Sigmoid colon (tissue), 7 donors: ENCODE data around the gene PDPK1. TPM values are rescaled to one million over a fixed set of nuclear protein-coding genes. Genes with fewer than 3 reads are reported as not detected.

Experiments used
- DNase-seq: peaks from one replicate; pipeline ENCODE4 v3.0.0-alpha.2; 2019
- H3K27ac ChIP-seq, 4 donors: fragments of 200-600 bp; sonication (generic); one replicate each; pipeline ENCODE4 v1.5.1; 2016 to 2019; ENCODE audit warnings: mild to moderate bottlenecking in 1 of 4
- H3K27me3 ChIP-seq, 3 donors: fragments of 200-600 bp; sonication (generic); one replicate each; pipeline ENCODE4 v1.5.1; 2019; ENCODE audit warnings: mild to moderate bottlenecking in 1 of 3
- H3K36me3 ChIP-seq, 4 donors: fragments of 200-600 bp; sonication (generic); one replicate each; pipeline ENCODE4 v1.5.1; 2016 to 2019
- H3K4me1 ChIP-seq, 4 donors: fragments of 200-600 bp; sonication (generic); one replicate each; pipeline ENCODE4 v1.5.1; 2017 to 2019
- H3K4me3 ChIP-seq, 4 donors: fragments of 200-600 bp; sonication (generic); one replicate each; pipeline ENCODE4 v1.5.1; 2017 to 2019; ENCODE audit warnings: mild to moderate bottlenecking in 2 of 4, moderate library complexity in 1 of 4
- H3K9me3 ChIP-seq, 4 donors: fragments of 200-600 bp in 3 of 4; sonication (generic) in 3 of 4; one replicate each; pipeline versions ENCODE4 v1.5.1 to v1.6.1; 2013 to 2019
- CTCF ChIP-seq, 4 experiments: fragments of 450-650 bp in 3 of 4; fragments of 200-600 bp in 1 of 4; IDR thresholded peaks; one replicate each; pipeline ENCODE4 v1.5.1; 2016 to 2019; ENCODE audit warnings: antibody characterized with exemption in 4 of 4, mild to moderate bottlenecking in 3 of 4, moderate library complexity in 2 of 4
- EP300 ChIP-seq, 4 donors: sonication (generic); formaldehyde crosslinking; IDR thresholded peaks; one replicate each; pipeline ENCODE4 v1.6.1; 2017; ENCODE audit warnings: antibody characterized with exemption in 4 of 4
- POLR2A ChIP-seq, 2 donors: fragments of 450-650 bp; IDR thresholded peaks; one replicate each; pipeline ENCODE4 v1.6.1; 2016; ENCODE audit warnings: antibody characterized with exemption in 2 of 2, mild to moderate bottlenecking in 2 of 2, moderate library complexity in 2 of 2
- POLR2AphosphoS5 ChIP-seq, 4 donors: sonication (generic); formaldehyde crosslinking; IDR thresholded peaks; one replicate each; pipeline ENCODE4 v1.6.1; 2017; ENCODE audit warnings: antibody characterized with exemption in 4 of 4
- WGBS, 2 donors: extraction: QIAGEN DNeasy Blood & Tissue Kit; methylation state at CpG; one replicate each; pipeline ENCODE4 v1.1.7; 2013; 5-methylcytosine and 5-hydroxymethylcytosine counted together
- intact Hi-C: fragments of 100-400 bp; cut with DNase I; formaldehyde crosslinking; loops from one replicate; pipeline ENCODE4 v1.15.1; 2023
- polyA plus RNA-seq, 3 donors: library from polyadenylated mRNA; stranded (reverse); fragments of 200-250 nt; gene quantifications; one replicate each; pipeline ENCODE4 v1.2.3, GENCODE V29; 2013
- total RNA-seq, 4 donors: library from RNA; depleted of rRNA; stranded (reverse); fragments of >200 nt; gene quantifications; one replicate each; pipeline ENCODE4 v1.1.0, GENCODE V29; 2016
- donor health status: healthy with polysubstance abuse.
- donor health status: Bipolar disorder and iron deficiency.
- donor health status: healthy.

Gene PDPK1
- total and polyA plus RNA-seq, 7 donors = 22.7 to 32.2 (median 31.0) TPM

- peak within 1 kb of the TSS; percentile 92 to 100 (median 100) for H3K4me3 ChIP-seq
- 1 to 2% methylated on average over 122 of the region's 122 CpGs for WGBS, 2 donors
- peak within 1 kb of the TSS; percentile 97 to 99 (median 98) for H3K27ac ChIP-seq
- H3K36me3 ChIP-seq = no peaks in the 10 kb centered on the region
- peak; percentile 96 for DNase-seq
- TF ChIP-seq POLR2A (IDR thresholded peaks at IDR 0.05) = peak; percentile 79 to 80
- TF ChIP-seq CTCF (IDR thresholded peaks at IDR 0.05) = no peak
- peak in 1 of 4 donors; percentile 1 for TF ChIP-seq EP300 (IDR thresholded peaks at IDR 0.05)
- TF ChIP-seq POLR2AphosphoS5 (IDR thresholded peaks at IDR 0.05) = peak; percentile 91 to 96 (median 93)
- intact Hi-C loops = loop anchor here (5.0 kb wide), 1 partner anchor 36 kb away; the partner anchor contains the start of gene TBC1D24
- H3K27me3 ChIP-seq = no peaks in the 10 kb centered on the region
- no peaks in the 10 kb centered on the region for H3K9me3 ChIP-seq
- H3K4me1 ChIP-seq = peaks cover 0 to 64% (median 61%) of the 10 kb centered on the region in 4 donors
These were observed 24.2 kb upstream of the PDPK1 start, which contains the start of gene ATP6V0C for GRCh38 chr16:2513405-2514332. TSS of gene ATP6V0C (plus strand) at chr16:2513952. CDS start at chr16:2514104, 152 bp downstream.

- Histone ChIP-seq H3K27ac (peak overlapping the region; percentile 97 to 99 (median 98)), H3K36me3 (no peaks in the 10 kb centered on the region), H3K4me3 (peak overlapping the region; percentile 92 to 100 (median 100)), H3K27me3 (no peaks in the 10 kb centered on the region), H3K4me1 (peaks cover 0 to 73% (median 69%) of the 10 kb centered on the region in 4 donors), H3K9me3 (no peaks in the 10 kb centered on the region)
- DNase-seq = peak; percentile 77
- no peak for TF ChIP-seq EP300 (IDR thresholded peaks at IDR 0.05)
- peak in 1 of 4 donors; percentile 11 for TF ChIP-seq POLR2AphosphoS5 (IDR thresholded peaks at IDR 0.05)
- intact Hi-C loops = loop anchor here (5.0 kb wide), 1 partner anchor 37 kb away; the partner anchor contains the start of gene TBC1D24
- WGBS, 2 donors = 0 to 1% methylated on average over 63 of the region's 63 CpGs
These were observed 23.3 kb upstream of the PDPK1 start for GRCh38 chr16:2514333-2515179.

- H3K36me3 ChIP-seq = no peaks in the 10 kb centered on the region
- peaks cover 0 to 77% (median 73%) of the 10 kb centered on the region in 4 donors for H3K4me1 ChIP-seq
- no peaks in the 10 kb centered on the region for H3K9me3 ChIP-seq
- H3K27ac ChIP-seq = peak overlapping the region; percentile 97 to 99 (median 98)
- WGBS, 2 donors = 21 to 32% methylated on average over 14 of the region's 14 CpGs
- TF ChIP-seq POLR2A (IDR thresholded peaks at IDR 0.05) = no peak
- TF ChIP-seq CTCF (IDR thresholded peaks at IDR 0.05) = no peak
- TF ChIP-seq POLR2AphosphoS5 (IDR thresholded peaks at IDR 0.05) = no peak
- TF ChIP-seq EP300 (IDR thresholded peaks at IDR 0.05) = no peak
- no peaks in the 10 kb centered on the region for H3K27me3 ChIP-seq
- peak overlapping the region; percentile 92 to 100 (median 100) for H3K4me3 ChIP-seq
- intact Hi-C loops = no loop called here
- no peak for DNase-seq
These were observed 22.5 kb upstream of the PDPK1 start for GRCh38 chr16:2515180-2515851.

- no peaks in the 10 kb centered on the region for H3K9me3 ChIP-seq
- peak overlapping the region; percentile 97 to 99 (median 98) for H3K27ac ChIP-seq
- peaks cover 0 to 79% (median 76%) of the 10 kb centered on the region in 4 donors for H3K4me1 ChIP-seq
- TF ChIP-seq POLR2AphosphoS5 (IDR thresholded peaks at IDR 0.05) = no peak
- no peak for TF ChIP-seq POLR2A (IDR thresholded peaks at IDR 0.05)
- TF ChIP-seq EP300 (IDR thresholded peaks at IDR 0.05) = no peak
- no peak for TF ChIP-seq CTCF (IDR thresholded peaks at IDR 0.05)
- WGBS, 2 donors = 59 to 61% methylated on average over 11 of the region's 11 CpGs
- DNase-seq = no peak
- no peaks in the 10 kb centered on the region for H3K36me3 ChIP-seq
- peak overlapping the region in 2 of 4 donors; percentile 25 to 99 for H3K4me3 ChIP-seq
- intact Hi-C loops = no loop called here
- no peaks in the 10 kb centered on the region for H3K27me3 ChIP-seq
These were observed 21.2 kb upstream of the PDPK1 start for GRCh38 chr16:2516391-2517240.
